ENCODE data around the gene ZFPM1.

- TF ChIP-seq, protein P1, sequence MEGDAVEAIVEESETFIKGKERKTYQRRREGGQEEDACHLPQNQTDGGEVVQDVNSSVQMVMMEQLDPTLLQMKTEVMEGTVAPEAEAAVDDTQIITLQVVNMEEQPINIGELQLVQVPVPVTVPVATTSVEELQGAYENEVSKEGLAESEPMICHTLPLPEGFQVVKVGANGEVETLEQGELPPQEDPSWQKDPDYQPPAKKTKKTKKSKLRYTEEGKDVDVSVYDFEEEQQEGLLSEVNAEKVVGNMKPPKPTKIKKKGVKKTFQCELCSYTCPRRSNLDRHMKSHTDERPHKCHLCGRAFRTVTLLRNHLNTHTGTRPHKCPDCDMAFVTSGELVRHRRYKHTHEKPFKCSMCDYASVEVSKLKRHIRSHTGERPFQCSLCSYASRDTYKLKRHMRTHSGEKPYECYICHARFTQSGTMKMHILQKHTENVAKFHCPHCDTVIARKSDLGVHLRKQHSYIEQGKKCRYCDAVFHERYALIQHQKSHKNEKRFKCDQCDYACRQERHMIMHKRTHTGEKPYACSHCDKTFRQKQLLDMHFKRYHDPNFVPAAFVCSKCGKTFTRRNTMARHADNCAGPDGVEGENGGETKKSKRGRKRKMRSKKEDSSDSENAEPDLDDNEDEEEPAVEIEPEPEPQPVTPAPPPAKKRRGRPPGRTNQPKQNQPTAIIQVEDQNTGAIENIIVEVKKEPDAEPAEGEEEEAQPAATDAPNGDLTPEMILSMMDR (IDR thresholded peaks at IDR 0.05): no peak
- TF ChIP-seq POLR2A (IDR thresholded peaks at IDR 0.05): no peak
Observed at GRCh38 chr16:88577166-88577565, 124.1 kb downstream of the ZFPM1 start.
